Vagina (tissue), 2 donors: ENCODE results near the gene CNKSR2.

Source experiments
- CTCF ChIP-seq, 3 experiments: fragments of 450-650 bp in 2 of 3; fragments of 200-600 bp in 1 of 3; sonication (generic) in 1 of 3; IDR thresholded peaks; one replicate each; pipeline ENCODE4 v1.5.1; 2017 to 2019; ENCODE audit warnings: antibody characterized with exemption in 3 of 3, mild to moderate bottlenecking in 2 of 3, moderate library complexity in 2 of 3
- POLR2A ChIP-seq, 2 donors: fragments of 450-650 bp; IDR thresholded peaks; one replicate each; pipeline ENCODE4 v1.6.1; 2017; ENCODE audit warnings: antibody characterized with exemption in 2 of 2, mild to moderate bottlenecking in 2 of 2, moderate library complexity in 2 of 2
- POLR2AphosphoS5 ChIP-seq, 2 donors: sonication (generic); formaldehyde crosslinking; IDR thresholded peaks; one replicate each; pipeline ENCODE4 v1.9.0; 2017; ENCODE audit warnings: antibody characterized with exemption in 2 of 2, mild to moderate bottlenecking in 2 of 2, low read depth in 1 of 2; ENCODE audit not compliant: insufficient read depth in 1 of 2

GRCh38 chrX:21691512-21692018 lies 317.3 kb downstream of the CNKSR2 start:
- no peak for TF ChIP-seq CTCF (IDR thresholded peaks at IDR 0.05)
- TF ChIP-seq POLR2AphosphoS5 (IDR thresholded peaks at IDR 0.05; ENCODE audit: insufficient read depth in 1 of 2, low read depth in 1 of 2): no peak
- TF ChIP-seq POLR2A (IDR thresholded peaks at IDR 0.05): no peak
